Upper lobe of right lung (tissue), 1 donor: Measurements from ENCODE around the gene EML4. TPM values are rescaled to one million over a fixed set of nuclear protein-coding genes. Genes with fewer than 3 reads are reported as not detected.
A peak's percentile ranks its signal among the peaks of the same experiment; 100 is the strongest.
"Not testable (repeated sequence)": the region's sequence is repeated elsewhere in the genome, so short reads cannot be mapped to it uniquely, and the experiment has no call there.

ENCODE experiments used
- ATAC-seq: fragments of 200-7000 bp; cut with Tn5 transposase; one replicate; pipeline ENCODE4 v1.9.1; 2020; ENCODE audit warnings: mild to moderate bottlenecking, moderate library complexity
- DNase-seq: peaks from one replicate; pipeline ENCODE4 v3.0.0-alpha.2; 2020
- H3K27ac ChIP-seq: fragments of 200-600 bp; one replicate; pipeline ENCODE4 v1.8.0; 2022
- H3K27me3 ChIP-seq: fragments of 200-600 bp; one replicate; pipeline ENCODE4 v1.8.0; 2022; ENCODE audit warnings: mild to moderate bottlenecking
- H3K36me3 ChIP-seq: fragments of 200-600 bp; one replicate; pipeline ENCODE4 v1.8.0; 2022
- H3K4me1 ChIP-seq: fragments of 200-600 bp; one replicate; pipeline ENCODE4 v1.8.0; 2022
- H3K4me3 ChIP-seq: fragments of 200-600 bp; one replicate; pipeline ENCODE4 v1.8.0; 2022; ENCODE audit warnings: mild to moderate bottlenecking
- H3K9me3 ChIP-seq: fragments of 200-600 bp; one replicate; pipeline ENCODE4 v1.8.0; 2022
- intact Hi-C: fragments of 100-400 bp; cut with DNase I; formaldehyde crosslinking; loops from one replicate; pipeline ENCODE4 v1.11.0; 2022
- total RNA-seq: library from RNA; stranded (reverse); fragmentation: NEBNext Ultra II Directional; extraction: Animal tissue kit (Norgen Biotek cat#: 25700); gene quantifications from one replicate; pipeline ENCODE4 v1.2.1, GENCODE V29; 2021
- TF ChIP-seq, protein P1 (sequence below): fragments of 200-600 bp; IDR thresholded peaks from one replicate; pipeline ENCODE4 v1.8.0; 2022; ENCODE audit warnings: antibody characterized with exemption
- donor health status: DM: no; HTN: yes; CAD: no; lungs with severe emphysema.

The EML4 gene
- total RNA-seq, 1 donor from 2014 or later: 83.0 TPM

DNA sequence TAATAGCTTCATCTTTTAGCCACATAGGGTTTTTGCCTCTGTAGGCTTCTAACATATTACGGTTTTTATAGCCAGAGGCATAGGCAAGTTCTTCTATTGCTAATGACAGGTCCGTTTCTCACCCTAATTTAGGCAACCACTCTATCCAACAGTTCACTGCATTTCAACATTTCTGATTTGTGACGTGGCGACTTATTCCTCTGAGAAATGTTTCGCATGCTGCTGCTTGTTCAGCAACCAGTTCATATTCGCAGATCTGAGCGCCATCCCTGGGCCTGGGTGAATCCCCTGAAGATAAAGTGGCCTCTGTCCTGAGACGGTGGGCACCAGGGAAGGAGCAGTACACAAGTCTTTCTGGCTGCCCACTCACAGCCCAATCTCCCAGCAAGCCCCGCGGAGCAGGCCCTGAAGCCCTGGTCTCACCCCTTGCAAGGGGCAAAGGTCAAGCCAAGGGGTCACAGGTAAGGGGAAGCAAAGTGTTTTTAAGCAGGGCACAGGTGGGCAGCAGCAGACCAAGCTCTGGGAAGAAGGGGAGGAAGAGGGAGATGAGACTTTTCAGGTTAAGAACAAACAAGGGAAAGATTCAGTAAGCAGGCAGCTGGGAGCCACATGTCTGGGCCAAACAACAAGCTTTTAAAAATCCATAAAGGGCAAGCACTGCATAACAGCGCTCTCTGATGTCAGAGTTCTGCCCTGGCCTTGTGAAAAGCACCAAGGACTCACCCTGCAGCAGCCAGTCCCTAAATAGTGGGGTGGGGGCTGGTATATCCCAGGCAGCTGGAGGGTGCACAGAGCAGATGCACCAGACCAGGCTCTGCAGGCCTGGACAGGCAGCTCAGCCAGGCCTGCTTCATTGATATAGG is 202.7 kb downstream of the EML4 start:
- no peak for ATAC-seq

DNA sequence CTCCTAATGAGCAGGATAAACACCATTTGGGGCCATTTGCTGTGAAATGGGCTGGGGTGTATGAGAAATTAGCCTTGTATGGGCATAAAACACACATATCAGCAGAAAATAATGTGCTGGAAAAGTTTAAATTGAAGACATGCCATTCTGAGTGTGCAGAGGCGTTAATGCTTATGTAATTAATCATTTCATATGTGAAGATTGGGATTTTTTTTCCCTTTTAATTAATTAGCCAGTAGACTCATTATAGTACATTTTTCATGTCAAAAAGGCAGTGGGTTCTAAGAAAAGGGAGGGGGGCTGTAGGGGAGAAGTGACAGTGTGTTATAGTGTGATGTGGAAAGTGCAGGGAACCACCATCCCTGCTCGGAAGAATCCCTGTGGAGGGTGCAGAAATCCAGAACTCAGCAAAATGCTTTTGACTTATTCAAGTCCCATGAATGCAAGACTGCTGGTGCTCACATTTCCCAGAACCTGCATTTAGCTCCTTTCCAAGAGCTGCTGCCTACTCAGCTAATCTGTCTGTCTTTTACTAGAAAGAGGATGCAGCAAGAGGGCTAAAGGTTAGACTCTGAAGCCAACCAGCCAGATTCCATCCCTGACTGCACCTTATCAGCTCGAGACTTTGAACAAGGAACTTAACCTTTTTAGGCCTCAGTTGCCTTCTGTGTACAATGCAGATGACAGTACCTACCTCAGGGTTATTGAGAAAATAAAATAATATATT is 203.5 kb downstream of the EML4 start:
- intact Hi-C loops: no loop called here
- peak; percentile 9 for ATAC-seq

More for the DNA sequence above, 202.7 kb downstream of the EML4 start:
- no peaks in the 10 kb centered on the region for H3K27me3 ChIP-seq
- intact Hi-C loops: no loop called here
- no peak overlapping the region for H3K4me3 ChIP-seq
- H3K36me3 ChIP-seq: no peaks in the 10 kb centered on the region
- no peak for DNase-seq
- H3K4me1 ChIP-seq: peaks cover 14% of the 10 kb centered on the region
- no peaks in the 10 kb centered on the region for H3K9me3 ChIP-seq
- TF ChIP-seq, protein P1, sequence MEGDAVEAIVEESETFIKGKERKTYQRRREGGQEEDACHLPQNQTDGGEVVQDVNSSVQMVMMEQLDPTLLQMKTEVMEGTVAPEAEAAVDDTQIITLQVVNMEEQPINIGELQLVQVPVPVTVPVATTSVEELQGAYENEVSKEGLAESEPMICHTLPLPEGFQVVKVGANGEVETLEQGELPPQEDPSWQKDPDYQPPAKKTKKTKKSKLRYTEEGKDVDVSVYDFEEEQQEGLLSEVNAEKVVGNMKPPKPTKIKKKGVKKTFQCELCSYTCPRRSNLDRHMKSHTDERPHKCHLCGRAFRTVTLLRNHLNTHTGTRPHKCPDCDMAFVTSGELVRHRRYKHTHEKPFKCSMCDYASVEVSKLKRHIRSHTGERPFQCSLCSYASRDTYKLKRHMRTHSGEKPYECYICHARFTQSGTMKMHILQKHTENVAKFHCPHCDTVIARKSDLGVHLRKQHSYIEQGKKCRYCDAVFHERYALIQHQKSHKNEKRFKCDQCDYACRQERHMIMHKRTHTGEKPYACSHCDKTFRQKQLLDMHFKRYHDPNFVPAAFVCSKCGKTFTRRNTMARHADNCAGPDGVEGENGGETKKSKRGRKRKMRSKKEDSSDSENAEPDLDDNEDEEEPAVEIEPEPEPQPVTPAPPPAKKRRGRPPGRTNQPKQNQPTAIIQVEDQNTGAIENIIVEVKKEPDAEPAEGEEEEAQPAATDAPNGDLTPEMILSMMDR: no peak
- no peak overlapping the region for H3K27ac ChIP-seq

DNA sequence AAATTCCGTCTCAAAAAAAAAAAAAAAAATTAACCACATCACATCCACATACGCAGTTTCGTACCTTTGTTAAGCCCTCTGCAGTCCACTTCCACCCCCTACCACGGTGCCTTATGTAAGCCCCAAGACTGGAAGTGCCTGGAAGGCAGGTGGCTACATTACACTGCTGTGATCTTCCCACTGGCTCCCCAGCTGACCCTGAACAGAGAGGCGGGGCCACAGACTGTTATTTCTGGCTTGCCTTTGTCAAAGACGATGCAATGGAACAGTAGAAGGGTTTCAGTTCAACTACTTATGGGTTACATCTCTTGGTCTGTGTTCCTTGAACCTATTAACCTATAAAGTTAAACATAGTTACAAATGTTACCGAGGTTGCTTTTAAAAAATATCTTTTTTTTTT is 207.6 kb downstream of the EML4 start:
- Histone ChIP-seq H3K27ac (no peak overlapping the region), H3K4me1 (no peaks in the 10 kb centered on the region), H3K9me3 (no peaks in the 10 kb centered on the region), H3K27me3 (no peaks in the 10 kb centered on the region), H3K36me3 (no peaks in the 10 kb centered on the region), H3K4me3 (no peak overlapping the region)
- DNase-seq (no peak), ATAC-seq (no peak)
- intact Hi-C loops: no loop called here
- TF ChIP-seq, protein P1: no peak

More for the DNA sequence above, 203.5 kb downstream of the EML4 start:
- no peaks in the 10 kb centered on the region for H3K27me3 ChIP-seq
- no peak for DNase-seq
- TF ChIP-seq, protein P1: no peak
- H3K4me1 ChIP-seq: peaks cover 11% of the 10 kb centered on the region
- no peak overlapping the region for H3K27ac ChIP-seq
- no peak overlapping the region for H3K4me3 ChIP-seq
- H3K36me3 ChIP-seq: no peaks in the 10 kb centered on the region
- no peaks in the 10 kb centered on the region for H3K9me3 ChIP-seq

DNA sequence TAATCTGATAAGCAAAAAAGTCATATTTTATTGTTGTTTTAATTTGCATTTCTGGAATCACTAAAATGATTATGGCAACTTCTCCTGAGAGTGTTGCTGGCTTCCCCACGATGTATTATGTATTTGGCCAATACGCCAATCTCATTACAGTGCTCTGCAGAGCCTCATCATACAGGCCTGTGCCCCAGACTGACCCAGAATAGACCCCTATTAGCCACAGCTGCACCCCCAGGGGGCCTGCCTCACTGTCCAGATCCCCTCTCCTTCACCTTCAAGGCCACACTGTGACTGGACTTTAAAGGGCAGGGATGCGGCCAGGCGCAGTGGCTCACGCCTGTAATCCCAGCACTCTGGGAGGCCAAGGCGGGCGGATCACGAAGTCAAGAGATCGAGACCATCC is 209.3 kb downstream of the EML4 start:
- no peaks in the 10 kb centered on the region for H3K4me1 ChIP-seq
- no peaks in the 10 kb centered on the region for H3K27me3 ChIP-seq
- ATAC-seq (no peak), DNase-seq (no peak)
- TF ChIP-seq, protein P1: no peak
- no peaks in the 10 kb centered on the region for H3K9me3 ChIP-seq
- no peak overlapping the region for H3K27ac ChIP-seq
- no peaks in the 10 kb centered on the region for H3K36me3 ChIP-seq
- no peak overlapping the region for H3K4me3 ChIP-seq
- intact Hi-C loops: no loop called here

DNA sequence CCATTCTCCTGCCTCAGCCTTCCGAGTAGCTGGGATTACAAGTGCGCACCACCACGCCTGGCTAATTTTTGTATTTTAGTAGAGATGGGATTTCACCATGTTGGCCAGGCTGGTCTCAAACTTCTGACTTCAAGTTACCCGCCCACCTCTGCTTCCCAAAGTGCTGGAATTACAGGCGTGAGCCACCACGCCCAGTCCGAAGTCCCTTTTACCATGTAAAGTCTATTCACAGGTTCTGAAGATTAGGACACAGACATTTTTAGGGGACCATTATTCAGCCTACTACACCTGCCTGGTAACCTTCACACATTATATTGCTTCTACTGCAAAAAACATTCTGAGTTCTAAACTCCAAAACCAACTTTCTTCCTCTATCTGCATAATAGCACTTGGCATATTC is 210.9 kb downstream of the EML4 start:
- H3K9me3 ChIP-seq, ATAC-seq, intact Hi-C loops: not testable (repeated sequence)

DNA sequence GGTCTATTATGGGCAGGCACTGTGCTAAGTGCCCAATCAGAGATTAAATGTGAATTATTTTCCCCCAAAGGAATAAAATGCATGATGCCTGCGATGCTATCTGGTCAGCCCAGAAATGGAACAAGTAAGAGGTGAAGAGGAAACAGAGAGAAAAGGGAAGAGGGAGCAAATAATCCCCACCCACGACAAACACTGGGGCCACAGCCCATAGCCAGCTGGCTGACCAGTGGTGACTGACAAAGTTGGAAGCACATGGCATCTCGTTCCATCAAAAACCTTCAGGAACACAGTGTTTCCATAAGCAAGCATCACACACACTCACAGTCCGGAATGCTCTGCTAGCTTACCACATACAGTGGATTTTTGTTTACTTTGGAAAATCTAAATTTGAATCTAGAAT is 213.0 kb downstream of the EML4 start:
- ATAC-seq (no peak), DNase-seq (no peak)
- Histone ChIP-seq H3K9me3 (no peaks in the 10 kb centered on the region), H3K4me1 (no peaks in the 10 kb centered on the region), H3K4me3 (no peak overlapping the region), H3K27ac (no peak overlapping the region), H3K27me3 (no peaks in the 10 kb centered on the region), H3K36me3 (no peaks in the 10 kb centered on the region)
- intact Hi-C loops: no loop called here
- TF ChIP-seq, protein P1: no peak

More for the DNA sequence above, 210.9 kb downstream of the EML4 start:
- not testable (repeated sequence) for H3K27ac ChIP-seq, H3K4me1 ChIP-seq, H3K4me3 ChIP-seq, H3K36me3 ChIP-seq, DNase-seq, H3K27me3 ChIP-seq
